ENCODE data around the gene MPP7.

MPP7 gene

DNA sequence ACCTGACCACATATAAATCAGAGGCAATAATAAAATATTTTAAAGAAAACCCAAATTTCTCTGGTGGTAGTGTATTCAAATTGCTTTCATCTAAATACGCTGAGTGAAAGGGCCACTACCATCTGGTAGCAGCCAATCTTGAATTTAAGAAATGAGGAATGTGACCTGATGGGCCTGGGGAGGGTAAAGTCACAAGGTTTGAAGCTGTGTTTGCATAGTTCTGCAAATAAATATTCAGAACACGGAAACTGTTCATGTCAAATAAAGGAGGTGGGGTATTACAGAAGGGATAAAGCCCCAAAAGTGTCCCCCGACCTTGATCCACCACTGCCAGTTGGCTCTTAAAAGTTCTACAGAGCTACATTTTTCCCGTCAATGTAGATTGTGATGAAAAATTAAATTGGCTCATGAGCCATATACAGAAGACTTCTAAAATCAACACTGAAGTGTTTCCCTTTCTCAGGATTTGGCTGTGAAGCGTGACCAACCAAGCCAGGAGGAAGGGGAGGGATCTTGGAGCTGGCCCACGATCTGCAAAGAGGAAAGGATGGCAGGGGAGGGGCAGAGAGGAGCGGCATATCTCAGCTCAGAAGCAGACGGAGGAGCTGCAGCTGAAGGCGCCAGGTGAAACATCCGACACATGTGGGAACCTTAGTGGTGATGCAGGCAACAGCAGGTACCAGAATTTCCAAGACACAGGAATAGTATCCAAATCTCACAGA, 39.6 kb downstream of the MPP7 start:
- FAIRE-seq: no peak

- FAIRE-seq: no peak
Measured at GRCh38 chr10:28256776-28257175, 46.1 kb downstream of the MPP7 start.

GRCh38 chr10:28254290-28254985, 48.4 kb downstream of the MPP7 start:
- no peak for FAIRE-seq

DNA sequence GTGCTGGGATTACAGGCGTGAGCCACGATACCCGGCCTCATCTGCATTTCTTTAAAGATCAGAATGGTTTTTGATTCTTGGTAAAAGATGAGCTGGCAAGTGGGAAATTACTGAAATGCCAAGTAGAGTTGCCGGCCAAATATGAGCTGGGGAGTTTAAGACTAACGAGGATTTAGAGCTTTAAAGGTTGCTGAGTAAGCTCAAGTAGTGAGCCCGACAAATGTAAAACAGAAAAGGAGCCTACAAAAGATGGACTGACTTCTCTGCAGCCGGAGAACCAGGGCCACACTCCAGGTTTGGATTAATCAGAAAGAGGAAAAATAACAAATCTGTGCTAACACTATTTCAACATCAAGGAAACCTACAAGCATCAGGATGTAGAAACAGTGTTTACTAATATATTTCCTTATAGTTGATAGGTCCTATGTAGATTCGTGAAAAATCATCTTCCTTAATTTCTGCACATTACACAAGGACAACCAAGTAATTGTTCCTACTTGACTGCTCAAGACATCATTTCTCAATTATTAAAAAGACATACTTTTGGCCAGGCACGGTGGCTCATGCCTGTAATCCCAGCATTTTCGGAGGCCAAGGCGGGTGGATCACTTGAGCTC, 49.6 kb downstream of the MPP7 start:
- FAIRE-seq: no peak

All from colon (tissue), 2 donors.